ENCODE data around the gene PTGES3L. TPM values are rescaled to one million over a fixed set of nuclear protein-coding genes. Genes with fewer than 3 reads are reported as not detected.

PTGES3L gene
- total RNA-seq, 2 experiments from 2014 or later, result 0.28 to 0.39 TPM

DNA sequence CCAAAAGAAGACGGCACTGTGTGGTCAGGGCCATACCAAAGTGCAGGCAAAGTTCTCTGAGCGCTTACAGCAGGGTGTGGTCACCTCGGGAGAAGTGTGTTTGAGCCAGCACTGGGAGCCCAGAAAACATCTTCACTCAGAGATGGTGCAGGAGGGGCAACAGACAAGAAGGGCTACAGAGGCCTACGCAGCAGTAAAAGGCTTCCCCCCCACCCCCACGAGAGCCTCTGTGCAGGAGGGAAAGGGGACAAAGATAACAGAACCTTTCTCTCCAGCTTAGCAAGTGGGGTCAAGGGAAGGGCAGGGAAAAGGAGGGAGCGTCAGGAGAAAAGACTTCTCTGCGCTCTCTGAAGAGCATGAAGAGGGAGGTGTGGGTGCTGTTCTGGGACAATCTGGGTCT, 39.5 kb upstream of the PTGES3L start:
- H3K27ac Mint-ChIP-seq, result no peak overlapping the region
- no peak for ATAC-seq (ENCODE audit: low read depth)
- no peak for DNase-seq
- H3K36me3 Mint-ChIP-seq, result peaks cover 5% of the 10 kb centered on the region
- no peaks in the 10 kb centered on the region for H3K9me3 Mint-ChIP-seq
- no peak overlapping the region for H3K4me3 Mint-ChIP-seq
- peaks cover 30% of the 10 kb centered on the region for H3K4me1 Mint-ChIP-seq
- POLR2A ChIA-PET, result interaction anchor here (0.6 to 1.3 kb wide), 2 partner anchors 13 to 21 kb away, joined by 3 to 4 read pairs; partner anchors contain the start of genes IFI35 and RPL27
- peaks cover 2% of the 10 kb centered on the region for H3K27me3 Mint-ChIP-seq

GRCh38 chr17:43018932-43019331, 39.1 kb upstream of the PTGES3L start:
- Mint-ChIP-seq H3K27me3 (no peaks in the 10 kb centered on the region), H3K36me3 (peaks cover 4% of the 10 kb centered on the region), H3K9me3 (no peaks in the 10 kb centered on the region), H3K27ac (no peak overlapping the region), H3K4me1 (peaks cover 28% of the 10 kb centered on the region), H3K4me3 (no peak overlapping the region)
- ATAC-seq (ENCODE audit: low read depth) (no peak), DNase-seq (no peak)
- POLR2A ChIA-PET, result interaction anchor here (0.6 to 1.3 kb wide), 2 partner anchors 12 to 21 kb away, joined by 3 to 4 read pairs; partner anchors contain the start of genes IFI35 and RPL27

DNA sequence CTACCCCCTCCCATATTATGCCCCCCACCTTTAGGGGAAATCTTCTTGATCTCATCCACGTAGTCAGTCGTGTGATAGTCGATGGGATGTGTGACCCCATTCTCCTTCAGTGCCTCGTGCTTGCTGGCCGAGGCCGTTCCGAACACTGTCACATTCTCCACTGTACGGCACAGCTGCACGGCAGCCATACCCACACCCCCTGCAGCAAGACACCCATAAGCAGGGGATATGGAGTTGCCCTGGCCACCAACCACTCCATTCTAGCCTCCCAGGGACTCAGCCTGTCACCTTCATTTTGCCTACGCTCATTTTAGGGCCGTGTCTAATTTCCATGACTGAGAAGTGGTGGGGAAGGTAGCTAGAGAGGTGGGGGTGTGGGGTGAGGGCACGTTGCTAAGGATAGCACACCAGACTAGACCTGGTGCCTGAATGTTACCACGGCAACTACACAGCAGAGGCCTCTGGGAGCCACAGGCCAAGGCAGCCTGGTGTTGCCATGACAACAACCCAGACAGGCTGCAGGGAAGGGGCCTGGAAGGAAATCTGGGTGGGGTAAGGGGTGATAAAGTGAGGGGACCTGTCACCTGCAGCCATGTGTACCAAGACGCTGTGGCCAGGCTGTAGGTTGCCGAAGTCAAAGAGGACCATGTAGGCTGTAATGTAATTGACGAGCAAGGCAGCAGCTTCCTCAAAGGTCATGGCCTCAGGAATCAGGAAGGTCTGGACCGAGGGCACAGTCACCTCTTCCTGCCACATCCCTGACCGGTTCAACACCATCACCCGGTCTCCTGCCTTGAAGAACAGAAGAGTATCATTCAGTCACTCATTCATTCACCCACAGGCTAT, 38.4 kb upstream of the PTGES3L start:
- Mint-ChIP-seq H3K36me3 (peaks cover 7% of the 10 kb centered on the region), H3K27me3 (no peaks in the 10 kb centered on the region), H3K27ac (no peak overlapping the region), H3K9me3 (no peaks in the 10 kb centered on the region), H3K4me3 (no peak overlapping the region), H3K4me1 (peaks cover 30% of the 10 kb centered on the region)
- ATAC-seq (ENCODE audit: low read depth) (peak; percentile 43), DNase-seq (no peak)
- POLR2A ChIA-PET, result interaction anchor here (0.7 to 1.7 kb wide), 3 partner anchors 11 to 20 kb away, joined by 3 to 7 read pairs (median 4); partner anchors contain the start of genes IFI35 and RPL27

DNA sequence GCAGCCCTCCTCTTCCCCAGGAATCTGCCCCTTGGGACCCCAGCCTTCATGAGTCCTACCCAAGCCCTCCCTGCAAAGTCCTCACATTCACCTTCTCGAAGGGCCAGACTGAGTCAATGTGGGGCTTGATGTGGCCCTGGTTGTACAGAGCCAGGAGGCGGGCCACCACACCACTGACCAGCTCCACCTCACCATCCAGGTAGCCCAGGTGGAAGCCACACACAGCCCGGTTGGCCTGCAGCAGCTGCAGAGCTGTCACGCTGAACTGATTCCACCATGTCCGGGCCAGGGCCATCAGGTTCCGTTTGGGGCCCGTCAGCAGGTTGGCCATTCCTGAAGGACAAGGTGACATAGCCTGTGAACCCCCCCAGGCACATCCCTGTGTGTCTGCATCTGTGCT, 36.3 kb upstream of the PTGES3L start:
- no peaks in the 10 kb centered on the region for H3K27me3 Mint-ChIP-seq
- DNase-seq, result no peak
- H3K27ac Mint-ChIP-seq, result no peak overlapping the region
- POLR2A ChIA-PET, result interaction anchor here (0.5 to 0.9 kb wide), 2 partner anchors 94 to 299 kb away, joined by 3 to 4 read pairs; no protein-coding TSS in a partner anchor
- H3K36me3 Mint-ChIP-seq, result peaks cover 9% of the 10 kb centered on the region
- no peak overlapping the region for H3K4me3 Mint-ChIP-seq
- H3K4me1 Mint-ChIP-seq, result peaks cover 32% of the 10 kb centered on the region
- no peaks in the 10 kb centered on the region for H3K9me3 Mint-ChIP-seq
- no peak for ATAC-seq (ENCODE audit: low read depth)

GRCh38 chr17:43015579-43015978, 35.7 kb upstream of the PTGES3L start:
- ATAC-seq (ENCODE audit: low read depth) (no peak), DNase-seq (no peak)
- no peak overlapping the region for H3K27ac Mint-ChIP-seq
- H3K36me3 Mint-ChIP-seq, result peaks cover 9% of the 10 kb centered on the region
- no peaks in the 10 kb centered on the region for H3K27me3 Mint-ChIP-seq
- H3K4me1 Mint-ChIP-seq, result peaks cover 30% of the 10 kb centered on the region
- POLR2A ChIA-PET, result interaction anchor here (0.7 to 0.9 kb wide), 2 partner anchors 8 to 300 kb away, joined by 3 to 4 read pairs; no protein-coding TSS in a partner anchor
- H3K9me3 Mint-ChIP-seq, result no peaks in the 10 kb centered on the region
- H3K4me3 Mint-ChIP-seq, result no peak overlapping the region

DNA sequence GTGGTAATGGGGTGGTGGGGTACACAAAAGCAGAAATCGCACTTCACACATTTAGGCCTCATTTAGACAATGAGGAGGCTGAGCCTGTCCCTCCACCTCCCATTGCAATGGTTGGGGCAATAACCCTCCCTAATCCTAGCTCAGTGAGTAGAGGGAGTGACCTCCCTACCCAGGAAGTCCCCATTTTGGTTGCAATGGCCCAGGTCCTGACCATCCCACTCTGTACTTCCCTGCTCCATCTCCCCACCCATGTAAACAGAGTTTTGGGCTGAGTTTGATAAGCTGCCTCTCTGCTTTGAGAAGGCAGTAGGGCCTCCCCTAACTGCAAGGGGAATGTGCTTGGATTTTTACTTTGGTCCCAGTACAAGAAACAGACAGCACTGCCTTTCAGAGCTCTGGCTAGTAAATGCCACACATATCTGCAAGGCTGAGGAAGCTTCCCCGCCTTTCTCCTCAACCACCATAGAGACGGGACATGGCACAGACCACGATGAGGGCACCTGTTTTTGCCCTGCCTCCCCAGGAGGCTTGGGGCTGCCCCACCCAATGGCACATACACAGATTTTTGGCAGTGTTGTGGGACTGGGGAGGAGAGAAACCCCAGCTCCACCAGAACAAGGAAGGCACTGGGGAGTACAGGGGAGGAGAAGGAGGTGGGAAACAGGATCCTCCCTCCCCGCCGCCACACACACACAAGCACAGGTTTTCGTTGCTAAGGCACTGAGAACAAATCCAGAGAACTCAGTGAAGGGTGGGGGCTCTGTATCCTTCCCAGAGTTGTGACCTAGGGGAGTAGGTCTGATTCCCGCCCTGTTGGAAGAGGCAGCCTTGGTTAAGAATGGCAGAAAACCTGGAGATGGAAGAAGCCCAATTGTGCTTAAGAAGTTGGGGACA, 35.0 kb upstream of the PTGES3L start:
- POLR2A ChIA-PET, result interaction anchor here (0.7 to 1.3 kb wide), 2 partner anchors 8 to 10 kb away, joined by 3 to 4 read pairs; no protein-coding TSS in a partner anchor
- H3K4me1 Mint-ChIP-seq, result peaks cover 34% of the 10 kb centered on the region

DNA sequence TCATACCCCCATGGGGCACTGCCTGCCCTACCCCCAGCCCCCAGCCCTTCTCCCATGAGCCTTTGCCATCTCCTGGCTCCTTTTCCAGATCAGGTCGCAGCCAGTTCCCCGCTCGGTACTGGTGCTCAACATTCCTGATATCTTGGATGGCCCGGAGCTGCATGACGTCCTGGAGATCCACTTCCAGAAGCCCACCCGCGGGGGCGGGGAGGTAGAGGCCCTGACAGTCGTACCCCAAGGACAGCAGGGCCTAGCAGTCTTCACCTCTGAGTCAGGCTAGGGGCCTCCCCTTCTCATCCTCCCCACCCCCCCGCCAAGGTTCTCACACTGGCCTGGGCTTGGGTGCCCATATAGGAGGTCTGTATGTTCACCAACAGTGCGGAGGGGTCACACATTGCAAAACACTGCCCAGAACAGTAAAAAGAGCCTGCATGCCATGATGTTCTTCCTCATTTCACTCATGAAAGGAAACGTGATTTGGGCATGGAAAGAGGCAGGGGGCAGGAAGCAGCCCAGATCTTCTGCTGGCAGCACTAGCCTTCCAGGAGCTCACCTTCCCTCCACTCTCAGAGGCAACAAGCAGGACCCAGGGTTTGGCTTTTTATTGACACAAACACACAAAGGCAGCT, 34.3 kb upstream of the PTGES3L start:
- Mint-ChIP-seq H3K4me1 (peaks cover 30% of the 10 kb centered on the region), H3K36me3 (peaks cover 9% of the 10 kb centered on the region), H3K9me3 (no peaks in the 10 kb centered on the region), H3K27me3 (no peaks in the 10 kb centered on the region), H3K27ac (no peak overlapping the region), H3K4me3 (no peak overlapping the region)
- no peak for DNase-seq
- POLR2A ChIA-PET, result interaction anchor here (1.3 kb wide), 1 partner anchor 10 kb away, joined by 3 read pairs; no protein-coding TSS in a partner anchor
- ATAC-seq (ENCODE audit: low read depth), result no peak

More for the DNA sequence above, 35.0 kb upstream of the PTGES3L start:
- Mint-ChIP-seq H3K4me3 (no peak overlapping the region), H3K27ac (no peak overlapping the region), H3K27me3 (no peaks in the 10 kb centered on the region), H3K9me3 (no peaks in the 10 kb centered on the region), H3K36me3 (peaks cover 9% of the 10 kb centered on the region)
- DNase-seq, result no peak
- no peak for ATAC-seq (ENCODE audit: low read depth)

- Mint-ChIP-seq H3K27me3 (no peaks in the 10 kb centered on the region), H3K4me1 (peaks cover 30% of the 10 kb centered on the region), H3K27ac (peak overlapping the region; percentile 48), H3K4me3 (no peak overlapping the region), H3K36me3 (peaks cover 9% of the 10 kb centered on the region), H3K9me3 (no peaks in the 10 kb centered on the region)
- POLR2A ChIA-PET, result interaction anchor here (0.6 kb wide), 1 partner anchor 183 kb away, joined by 6 read pairs; no protein-coding TSS in a partner anchor
- ATAC-seq (ENCODE audit: low read depth) (no peak), DNase-seq (no peak)
Observed at GRCh38 chr17:43013296-43013695, 33.4 kb upstream of the PTGES3L start.

DNA sequence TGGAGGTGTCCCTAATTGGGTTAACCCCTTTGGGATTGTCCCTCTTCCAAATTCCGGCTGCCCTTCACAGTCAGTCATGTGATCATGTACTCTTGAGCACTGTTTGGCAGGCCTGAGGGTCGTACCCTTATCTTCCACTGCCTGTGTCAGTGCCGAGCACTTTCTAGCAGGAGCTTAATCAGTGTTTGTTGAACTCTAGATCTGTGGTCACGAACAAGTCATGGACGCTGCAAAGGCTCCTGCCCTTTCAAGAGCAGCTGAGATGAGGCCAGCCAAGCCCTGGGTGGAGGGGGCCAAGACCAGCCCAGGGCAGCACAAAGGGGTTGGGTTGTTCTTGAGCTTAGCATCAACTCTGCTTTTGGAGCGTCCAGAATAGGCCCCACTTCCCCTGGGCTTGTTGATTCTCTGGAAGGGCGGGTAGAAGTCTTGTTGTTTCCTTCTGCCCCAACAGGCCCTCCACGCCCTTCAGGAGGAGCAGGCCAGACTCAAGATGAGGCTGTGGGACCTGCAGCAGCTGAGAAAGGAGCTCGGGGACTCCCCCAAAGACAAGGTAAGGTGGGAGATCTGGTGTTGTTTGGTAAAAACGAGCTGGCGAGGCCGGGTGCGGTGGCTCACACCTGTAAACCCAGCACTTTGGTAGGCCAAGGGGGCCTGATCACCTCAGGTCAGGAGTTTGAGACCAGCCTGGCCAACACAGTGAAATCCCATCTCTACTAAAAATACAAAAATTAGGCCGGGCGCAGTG, 32.0 kb upstream of the PTGES3L start:
- peaks cover 9% of the 10 kb centered on the region for H3K36me3 Mint-ChIP-seq
- POLR2A ChIA-PET, result interaction anchor here (0.6 kb wide), 1 partner anchor 14 kb away, joined by 3 read pairs; no protein-coding TSS in a partner anchor
- no peak overlapping the region for H3K4me3 Mint-ChIP-seq
- H3K4me1 Mint-ChIP-seq, result peaks cover 29% of the 10 kb centered on the region
- H3K9me3 Mint-ChIP-seq, result no peaks in the 10 kb centered on the region
- H3K27me3 Mint-ChIP-seq, result no peaks in the 10 kb centered on the region
- H3K27ac Mint-ChIP-seq, result peak overlapping the region; percentile 42
- no peak for DNase-seq
- ATAC-seq (ENCODE audit: low read depth), result no peak

DNA sequence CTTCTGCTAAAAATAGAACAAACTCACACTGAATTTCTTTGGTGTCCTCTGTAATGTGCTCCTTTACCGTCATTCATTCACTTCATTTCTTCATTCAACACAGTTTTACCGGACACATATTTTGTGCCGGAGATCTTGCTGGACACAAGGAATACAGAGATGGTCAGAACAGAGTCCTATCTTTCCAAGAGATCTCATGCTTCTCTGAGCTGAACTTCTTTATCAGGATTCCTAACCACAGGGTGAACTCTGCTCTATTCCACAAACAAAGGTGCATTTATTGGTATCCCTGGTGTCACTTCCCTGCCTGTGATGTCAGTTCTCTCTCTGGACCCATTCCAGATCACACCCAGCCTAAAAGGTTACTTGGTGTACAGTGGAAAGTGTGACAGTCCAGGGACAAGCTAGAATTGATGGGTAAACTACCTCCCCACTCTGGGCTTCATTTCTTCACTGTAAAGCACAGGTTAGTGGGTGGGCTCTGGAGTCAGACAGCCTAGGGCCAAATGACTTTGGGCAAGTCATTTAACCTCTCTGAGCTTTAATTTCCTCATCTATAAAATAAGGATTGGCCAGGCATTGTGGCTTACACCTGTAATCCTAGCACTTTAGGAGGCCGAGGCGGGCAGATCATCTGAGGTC, 30.9 kb upstream of the PTGES3L start:
- POLR2A ChIA-PET, result interaction anchor here (1.0 kb wide), 1 partner anchor 13 kb away, joined by 3 read pairs; the partner anchor contains the start of gene RPL27
- Mint-ChIP-seq H3K27ac (peak overlapping the region; percentile 50), H3K4me3 (no peak overlapping the region), H3K4me1 (peaks cover 31% of the 10 kb centered on the region), H3K9me3 (no peaks in the 10 kb centered on the region), H3K36me3 (peaks cover 10% of the 10 kb centered on the region), H3K27me3 (no peaks in the 10 kb centered on the region)
- no peak for DNase-seq
- no peak for ATAC-seq (ENCODE audit: low read depth)

DNA sequence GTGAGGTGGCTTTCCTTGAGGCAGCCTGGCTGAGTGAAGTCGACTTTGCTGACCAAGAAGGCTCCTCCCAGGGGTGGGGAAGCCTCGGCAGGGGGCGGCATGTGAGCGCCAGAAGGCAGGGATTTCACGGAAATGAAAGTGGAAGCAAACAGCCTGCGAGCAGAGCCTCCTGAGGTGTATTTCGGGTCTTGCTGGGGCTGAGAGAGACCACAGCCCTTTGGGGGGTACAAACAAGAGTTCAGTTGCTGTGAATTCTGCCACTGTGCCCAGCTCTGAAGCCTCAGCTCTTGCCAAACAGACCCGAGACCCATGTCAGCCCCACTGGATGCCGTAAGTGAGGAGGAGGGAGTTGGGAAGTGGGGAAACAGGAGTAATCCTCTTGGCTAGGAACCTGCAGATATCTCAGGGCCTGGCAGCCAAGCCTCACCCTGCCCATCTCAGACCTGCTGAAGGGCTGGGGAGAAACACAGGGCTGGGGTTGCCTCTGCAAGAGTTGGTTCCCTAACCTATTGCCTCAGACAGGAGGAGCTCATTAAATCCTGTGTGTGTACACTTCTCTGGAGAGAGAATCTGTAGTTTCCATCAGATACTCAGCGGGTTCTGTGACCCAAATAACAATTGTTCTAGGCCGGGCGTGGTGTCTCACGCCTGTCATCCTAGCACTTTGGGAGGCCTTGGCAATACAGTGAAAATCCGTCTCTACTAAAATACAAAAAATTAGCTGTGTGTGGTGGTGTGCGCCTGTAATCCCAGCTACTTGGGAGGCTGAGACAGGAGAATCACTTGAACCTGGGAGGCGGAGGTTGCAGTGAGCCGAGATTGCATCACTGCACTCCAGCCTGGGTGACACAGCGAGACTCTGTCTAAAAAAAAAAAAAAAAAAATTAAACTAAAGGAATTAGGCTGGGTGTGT, 27.0 kb upstream of the PTGES3L start, which contains the start of gene IFI35:
IFI35 (plus strand) TSS at position 146 of the 913 bp plus-strand sequence; CDS start at position 310, 164 bp downstream.
- peak; percentile 83 for DNase-seq
- peaks cover 6% of the 10 kb centered on the region for H3K36me3 Mint-ChIP-seq
- H3K4me3 Mint-ChIP-seq, result peak within 1 kb of the TSS; percentile 100
- no peaks in the 10 kb centered on the region for H3K9me3 Mint-ChIP-seq
- POLR2A ChIA-PET, result interaction anchor here (0.6 to 3.3 kb wide), 13 partner anchors 8 to 614 kb away, joined by 3 to 65 read pairs (median 5); partner anchors contain the start of genes BRCA1, RND2, RPL27 and RUNDC1
- peak within 1 kb of the TSS; percentile 100 for H3K27ac Mint-ChIP-seq
- ATAC-seq (ENCODE audit: low read depth), result peak; percentile 98
- H3K4me1 Mint-ChIP-seq, result peaks cover 23% of the 10 kb centered on the region
- H3K27me3 Mint-ChIP-seq, result no peaks in the 10 kb centered on the region

Data from activated naive CD8-positive, alpha-beta T cell treated with anti-CD3 and anti-CD28 coated beads, Interleukin-2, amount 10 ng/mL, durations not matched to agents 7 days and 5 days (primary cell).